ENCODE results near the gene MYL10. TPM values are rescaled to one million over a fixed set of nuclear protein-coding genes. Genes with fewer than 3 reads are reported as not detected.

The MYL10 gene
- polyA plus RNA-seq, 1 of the 3 experiments (the other 2 are of a cell fraction), result not detected

- Histone ChIP-seq H3K9ac (no peak overlapping the region), H3K36me3 (replicated peaks in 1 of 2; ENCODE audit: control insufficient read depth in 1 of 2, insufficient read depth in 2 of 2, low read length in 1 of 2) (no peaks in the 10 kb centered on the region), H4K20me1 (ENCODE audit: insufficient read depth) (no peaks in the 10 kb centered on the region), H3K4me3 (ENCODE audit: low read depth in 2 of 2, low read length in 1 of 2) (no peak overlapping the region), H3K27me3 (ENCODE audit: insufficient read depth) (no peaks in the 10 kb centered on the region; the same call in 1 of the 2 replicates), H3K79me2 (ENCODE audit: insufficient read depth) (no peaks in the 10 kb centered on the region), H3K4me2 (no peak overlapping the region), H2AFZ (ENCODE audit: low read depth) (no peak overlapping the region), H3K27ac (ENCODE audit: low read depth in 2 of 2, low read length in 1 of 2) (no peak overlapping the region), H3F3A (replicated peaks; ENCODE audit: insufficient read depth) (no peaks in the 10 kb centered on the region), H3K9me3 (no peaks in the 10 kb centered on the region), H3K4me1 (ENCODE audit: control insufficient read depth in 1 of 2, insufficient read depth in 2 of 2, low read depth in 1 of 2, low read length in 1 of 2) (no peaks in the 10 kb centered on the region; a peak in 1 of 4 replicates), H3K9me2 (no peaks in the 10 kb centered on the region)
- no peak for TF ChIP-seq JUND (IDR thresholded peaks at IDR 0.05)
- no peak for TF ChIP-seq GABPA (IDR thresholded peaks at IDR 0.05; ENCODE audit: low read depth)
- ChIA-PET CTCF (interaction anchor here (1.2 to 1.5 kb wide), 2 partner anchors 17 to 382 kb away, joined by 3 read pairs; no protein-coding TSS in a partner anchor), POLR2A (no interaction called here)
- DNase-seq, result no peak
- WGBS (ENCODE audit: low lambda C conversion rate), result 72% methylated on average over 9 of the region's 9 CpGs
These were observed 35.3 kb upstream of the MYL10 start for GRCh38 chr7:101664436-101664835.

GRCh38 chr7:101663747-101664146, 34.7 kb upstream of the MYL10 start:
- Histone ChIP-seq H3K4me1 (ENCODE audit: control insufficient read depth in 1 of 2, insufficient read depth in 2 of 2, low read depth in 1 of 2, low read length in 1 of 2) (no peaks in the 10 kb centered on the region; a peak in 1 of 4 replicates), H4K20me1 (ENCODE audit: insufficient read depth) (no peaks in the 10 kb centered on the region), H3K9me3 (no peaks in the 10 kb centered on the region), H3F3A (replicated peaks; ENCODE audit: insufficient read depth) (no peaks in the 10 kb centered on the region), H3K36me3 (replicated peaks in 1 of 2; ENCODE audit: control insufficient read depth in 1 of 2, insufficient read depth in 2 of 2, low read length in 1 of 2) (no peaks in the 10 kb centered on the region), H3K4me3 (ENCODE audit: low read depth in 2 of 2, low read length in 1 of 2) (no peak overlapping the region), H3K27me3 (ENCODE audit: insufficient read depth) (no peaks in the 10 kb centered on the region; the same call in 1 of the 2 replicates), H3K27ac (ENCODE audit: low read depth in 2 of 2, low read length in 1 of 2) (no peak overlapping the region), H3K79me2 (ENCODE audit: insufficient read depth) (no peaks in the 10 kb centered on the region), H3K4me2 (no peak overlapping the region), H3K9me2 (no peaks in the 10 kb centered on the region), H3K9ac (no peak overlapping the region), H2AFZ (ENCODE audit: low read depth) (no peak overlapping the region)
- no peak for DNase-seq
- CTCF ChIA-PET, result interaction anchor here (1.4 to 1.5 kb wide), 2 partner anchors 18 to 61 kb away, joined by 3 to 4 read pairs; no protein-coding TSS in a partner anchor
- WGBS (ENCODE audit: low lambda C conversion rate), result 84% methylated on average over 6 of the region's 6 CpGs
- TF ChIP-seq TEAD4 (IDR thresholded peaks at IDR 0.05; ENCODE audit: borderline replicate concordance, insufficient read depth), result no peak
- no peak for TF ChIP-seq NRF1 (IDR thresholded peaks at IDR 0.05; ENCODE audit: low read depth, low read length)
- no peak for TF ChIP-seq GATA2 (CRISPR knock-in tag; IDR thresholded peaks at IDR 0.05)
- TF ChIP-seq EZH2phosphoT487 (IDR thresholded peaks at IDR 0.05; ENCODE audit: borderline replicate concordance, low read depth), result no peak
- no peak for TF ChIP-seq CHD2 (IDR thresholded peaks at IDR 0.05; ENCODE audit: low read length, partially characterized antibody)
- TF ChIP-seq, protein P1, sequence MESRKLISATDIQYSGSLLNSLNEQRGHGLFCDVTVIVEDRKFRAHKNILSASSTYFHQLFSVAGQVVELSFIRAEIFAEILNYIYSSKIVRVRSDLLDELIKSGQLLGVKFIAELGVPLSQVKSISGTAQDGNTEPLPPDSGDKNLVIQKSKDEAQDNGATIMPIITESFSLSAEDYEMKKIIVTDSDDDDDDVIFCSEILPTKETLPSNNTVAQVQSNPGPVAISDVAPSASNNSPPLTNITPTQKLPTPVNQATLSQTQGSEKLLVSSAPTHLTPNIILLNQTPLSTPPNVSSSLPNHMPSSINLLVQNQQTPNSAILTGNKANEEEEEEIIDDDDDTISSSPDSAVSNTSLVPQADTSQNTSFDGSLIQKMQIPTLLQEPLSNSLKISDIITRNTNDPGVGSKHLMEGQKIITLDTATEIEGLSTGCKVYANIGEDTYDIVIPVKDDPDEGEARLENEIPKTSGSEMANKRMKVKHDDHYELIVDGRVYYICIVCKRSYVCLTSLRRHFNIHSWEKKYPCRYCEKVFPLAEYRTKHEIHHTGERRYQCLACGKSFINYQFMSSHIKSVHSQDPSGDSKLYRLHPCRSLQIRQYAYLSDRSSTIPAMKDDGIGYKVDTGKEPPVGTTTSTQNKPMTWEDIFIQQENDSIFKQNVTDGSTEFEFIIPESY (IDR thresholded peaks at IDR 0.05; ENCODE audit: borderline replicate concordance, low read depth), result no peak
- no peak for TF ChIP-seq SMC3 (IDR thresholded peaks at IDR 0.05; ENCODE audit: low read depth, low read length)
- no peak for TF ChIP-seq RAD21 (IDR thresholded peaks at IDR 0.05; ENCODE audit: low read length)
- no peak for TF ChIP-seq TAF1 (IDR thresholded peaks at IDR 0.05; ENCODE audit: borderline replicate concordance, low read depth, low read length)
- TF ChIP-seq EP300 (IDR thresholded peaks at IDR 0.05; ENCODE audit: borderline replicate concordance in 1 of 2, low read depth in 1 of 2, low read length in 1 of 2), result no peak
- no peak for TF ChIP-seq FOSL2 (IDR thresholded peaks at IDR 0.05; ENCODE audit: borderline replicate concordance, low read depth)
- no peak for TF ChIP-seq NFIC (IDR thresholded peaks at IDR 0.05; ENCODE audit: borderline replicate concordance)
- no peak for TF ChIP-seq ELF1 (IDR thresholded peaks at IDR 0.05)
- no peak for TF ChIP-seq FOXM1 (IDR thresholded peaks at IDR 0.05; ENCODE audit: low read depth)
- no peak for TF ChIP-seq GABPA (IDR thresholded peaks at IDR 0.05; ENCODE audit: low read depth)
- TF ChIP-seq, protein P2, sequence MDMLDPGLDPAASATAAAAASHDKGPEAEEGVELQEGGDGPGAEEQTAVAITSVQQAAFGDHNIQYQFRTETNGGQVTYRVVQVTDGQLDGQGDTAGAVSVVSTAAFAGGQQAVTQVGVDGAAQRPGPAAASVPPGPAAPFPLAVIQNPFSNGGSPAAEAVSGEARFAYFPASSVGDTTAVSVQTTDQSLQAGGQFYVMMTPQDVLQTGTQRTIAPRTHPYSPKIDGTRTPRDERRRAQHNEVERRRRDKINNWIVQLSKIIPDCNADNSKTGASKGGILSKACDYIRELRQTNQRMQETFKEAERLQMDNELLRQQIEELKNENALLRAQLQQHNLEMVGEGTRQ (IDR thresholded peaks at IDR 0.05; ENCODE audit: borderline replicate concordance, low read depth, low read length), result no peak
- TF ChIP-seq FOXJ3 (CRISPR knock-in tag; IDR thresholded peaks at IDR 0.05), result no peak
- no peak for TF ChIP-seq SIN3A (IDR thresholded peaks at IDR 0.05; ENCODE audit: borderline replicate concordance, low read depth, low read length)
- TF ChIP-seq, protein P3, sequence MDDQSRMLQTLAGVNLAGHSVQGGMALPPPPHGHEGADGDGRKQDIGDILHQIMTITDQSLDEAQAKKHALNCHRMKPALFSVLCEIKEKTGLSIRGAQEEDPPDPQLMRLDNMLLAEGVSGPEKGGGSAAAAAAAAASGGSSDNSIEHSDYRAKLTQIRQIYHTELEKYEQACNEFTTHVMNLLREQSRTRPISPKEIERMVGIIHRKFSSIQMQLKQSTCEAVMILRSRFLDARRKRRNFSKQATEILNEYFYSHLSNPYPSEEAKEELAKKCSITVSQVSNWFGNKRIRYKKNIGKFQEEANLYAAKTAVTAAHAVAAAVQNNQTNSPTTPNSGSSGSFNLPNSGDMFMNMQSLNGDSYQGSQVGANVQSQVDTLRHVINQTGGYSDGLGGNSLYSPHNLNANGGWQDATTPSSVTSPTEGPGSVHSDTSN (IDR thresholded peaks at IDR 0.05), result no peak
- no peak for TF ChIP-seq YY1 (IDR thresholded peaks at IDR 0.05; ENCODE audit: low read depth)
- POLR2A ChIA-PET, result no interaction called here
